NCI-H524 (cell line): Measurements from ENCODE around the gene HMCN1.

Source experiments
- DNase-seq, 2 experiments: peaks; one replicate each; lab custom pipeline; 2025; lab: John Stamatoyannopoulos, UW

HMCN1 gene

GRCh38 chr1:185733818-185734735 is at the start of gene HMCN1:
TSS of gene HMCN1 (plus strand) at chr1:185734391. CDS start at chr1:185734780, 389 bp downstream.
- DNase-seq = peak; percentile 68 to 70

GRCh38 chr1:185686821-185687778 is 47.1 kb upstream of the HMCN1 start:
- DNase-seq = no peak

- no peak for DNase-seq
Measured at GRCh38 chr1:185690527-185690926, 43.7 kb upstream of the HMCN1 start.

- no peak for DNase-seq
Measured at GRCh38 chr1:185693654-185694053, 40.5 kb upstream of the HMCN1 start.

GRCh38 chr1:185694081-185694480 is 40.1 kb upstream of the HMCN1 start:
- DNase-seq = no peak

GRCh38 chr1:185695299-185695698 is 38.9 kb upstream of the HMCN1 start:
- peak in 1 of 2 experiments; percentile 8 for DNase-seq

GRCh38 chr1:185696422-185697150 is 37.6 kb upstream of the HMCN1 start:
- DNase-seq = no peak

- DNase-seq = no peak
Measured at GRCh38 chr1:185699874-185700273, 34.3 kb upstream of the HMCN1 start.

GRCh38 chr1:185701650-185702049 is 32.5 kb upstream of the HMCN1 start:
- DNase-seq = no peak

GRCh38 chr1:185704181-185704580 is 30.0 kb upstream of the HMCN1 start:
- peak; percentile 8 to 58 for DNase-seq

- no peak for DNase-seq
Measured at GRCh38 chr1:185716095-185716494, 18.1 kb upstream of the HMCN1 start.

- DNase-seq = peak in 1 of 2 experiments; percentile 3
Measured at GRCh38 chr1:185719021-185719420, 15.2 kb upstream of the HMCN1 start.

GRCh38 chr1:185720633-185721272 is 13.4 kb upstream of the HMCN1 start:
- peak; percentile 9 to 42 for DNase-seq

- no peak for DNase-seq
Measured at GRCh38 chr1:185721553-185721952, 12.6 kb upstream of the HMCN1 start.

- no peak for DNase-seq
Measured at GRCh38 chr1:185722098-185722497, 12.1 kb upstream of the HMCN1 start.

GRCh38 chr1:185727726-185728125 is 6.5 kb upstream of the HMCN1 start:
- DNase-seq = no peak

- no peak for DNase-seq
Measured at GRCh38 chr1:185731446-185731845, 2.7 kb upstream of the HMCN1 start.

- DNase-seq = no peak
Measured at GRCh38 chr1:185732951-185733350, 1.2 kb upstream of the HMCN1 start.

GRCh38 chr1:185734929-185735700 is 924 bp downstream of the HMCN1 start:
- DNase-seq = no peak

GRCh38 chr1:185735701-185736064 is 1.5 kb downstream of the HMCN1 start:
- DNase-seq = no peak

GRCh38 chr1:185739967-185740366 is 5.8 kb downstream of the HMCN1 start:
- DNase-seq = no peak
